Adrenal gland (tissue), 5 donors: ENCODE results near the gene ZNF804A.

Experiments used
- POLR2A ChIP-seq, 2 donors: fragments of 450-650 bp; IDR thresholded peaks; one replicate each; pipeline ENCODE4 v1.6.1; 2017; ENCODE audit warnings: antibody characterized with exemption in 2 of 2, mild to moderate bottlenecking in 2 of 2, moderate library complexity in 1 of 2
- TF ChIP-seq, protein P1 (sequence below), 6 experiments: fragments of 450-650 bp in 4 of 6; fragments of 200-600 bp in 2 of 6; sonication (generic) in 1 of 6; IDR thresholded peaks; 1 replicate in 5 of 6; 2 replicates in 1 of 6; pipeline versions ENCODE4 v1.5.1 to v1.8.0; 2016 to 2021; ENCODE audit warnings: antibody characterized with exemption in 6 of 6, mild to moderate bottlenecking in 2 of 6, moderate library complexity in 1 of 6
- donor health status: DM: no; HTN: no; CAD: no.

DNA sequence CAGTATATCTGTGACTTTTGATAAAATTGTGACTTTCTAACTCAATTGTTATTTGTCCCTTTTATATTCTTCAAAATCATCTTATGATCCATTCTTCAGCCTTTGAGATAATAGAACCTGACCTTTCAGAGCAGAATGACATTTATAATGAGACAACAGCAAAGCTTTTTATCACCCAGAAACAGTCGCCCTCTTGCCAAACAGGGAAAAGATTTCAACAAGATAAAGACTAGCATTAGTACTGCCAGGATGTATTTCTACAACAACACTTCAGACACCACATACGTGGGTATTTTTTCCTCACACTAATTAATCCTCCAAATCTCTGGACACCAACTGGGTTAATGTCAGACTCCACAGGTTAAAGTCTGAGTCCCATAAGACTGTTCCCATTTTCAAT is 249.0 kb downstream of the ZNF804A start:
- TF ChIP-seq, protein P1, sequence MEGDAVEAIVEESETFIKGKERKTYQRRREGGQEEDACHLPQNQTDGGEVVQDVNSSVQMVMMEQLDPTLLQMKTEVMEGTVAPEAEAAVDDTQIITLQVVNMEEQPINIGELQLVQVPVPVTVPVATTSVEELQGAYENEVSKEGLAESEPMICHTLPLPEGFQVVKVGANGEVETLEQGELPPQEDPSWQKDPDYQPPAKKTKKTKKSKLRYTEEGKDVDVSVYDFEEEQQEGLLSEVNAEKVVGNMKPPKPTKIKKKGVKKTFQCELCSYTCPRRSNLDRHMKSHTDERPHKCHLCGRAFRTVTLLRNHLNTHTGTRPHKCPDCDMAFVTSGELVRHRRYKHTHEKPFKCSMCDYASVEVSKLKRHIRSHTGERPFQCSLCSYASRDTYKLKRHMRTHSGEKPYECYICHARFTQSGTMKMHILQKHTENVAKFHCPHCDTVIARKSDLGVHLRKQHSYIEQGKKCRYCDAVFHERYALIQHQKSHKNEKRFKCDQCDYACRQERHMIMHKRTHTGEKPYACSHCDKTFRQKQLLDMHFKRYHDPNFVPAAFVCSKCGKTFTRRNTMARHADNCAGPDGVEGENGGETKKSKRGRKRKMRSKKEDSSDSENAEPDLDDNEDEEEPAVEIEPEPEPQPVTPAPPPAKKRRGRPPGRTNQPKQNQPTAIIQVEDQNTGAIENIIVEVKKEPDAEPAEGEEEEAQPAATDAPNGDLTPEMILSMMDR (IDR thresholded peaks at IDR 0.05): no peak
- no peak for TF ChIP-seq POLR2A (IDR thresholded peaks at IDR 0.05)
